IPS-20b (cell line): Measurements from ENCODE around the gene EML2.

Source experiments
- H3K27ac ChIP-seq: one replicate; pipeline ENCODE4 v1.5.1; 2013; ENCODE audit warnings: low read length
- H3K27me3 ChIP-seq: 2 replicates; pipeline ENCODE4 v1.6.1; 2013; ENCODE audit warnings: mild to moderate bottlenecking, low read length, inconsistent platforms; ENCODE audit not compliant: insufficient read depth
- H3K36me3 ChIP-seq: 2 replicates; pipeline ENCODE4 v1.6.1; 2013; ENCODE audit warnings: low read depth, mild to moderate bottlenecking, inconsistent platforms, low read length, moderate library complexity; ENCODE audit not compliant: insufficient read depth
- H3K4me1 ChIP-seq: 2 replicates; pipeline ENCODE4 v1.6.1; 2013; ENCODE audit warnings: mild to moderate bottlenecking, control low read depth, inconsistent platforms, low read length, moderate library complexity; ENCODE audit not compliant: insufficient read depth
- H3K4me3 ChIP-seq: 2 replicates; pipeline ENCODE4 v1.5.1; 2013; ENCODE audit warnings: mild to moderate bottlenecking, low read length, inconsistent platforms
- H3K9ac ChIP-seq: 2 replicates; pipeline ENCODE4 v1.6.1; 2013; ENCODE audit warnings: low read depth, mild to moderate bottlenecking, inconsistent platforms, low read length, moderate library complexity
- H3K9me3 ChIP-seq: 2 replicates; pipeline ENCODE4 v1.6.1; 2013; ENCODE audit warnings: mild to moderate bottlenecking, low read depth, low read length, inconsistent platforms; ENCODE audit not compliant: insufficient read depth

EML2 gene

GRCh38 chr19:45668342-45668871 lies 29.2 kb upstream of the EML2 start:
- Histone ChIP-seq H3K9me3 (no peaks in the 10 kb centered on the region), H3K36me3 (no peaks in the 10 kb centered on the region), H3K27me3 (peaks cover 45% of the 10 kb centered on the region), H3K9ac (no peak overlapping the region), H3K4me3 (peak overlapping the region; percentile 66), H3K27ac (no peak overlapping the region), H3K4me1 (peaks cover 10% of the 10 kb centered on the region; the same call in 1 of the 2 replicates)

GRCh38 chr19:45667620-45668341 lies 28.6 kb upstream of the EML2 start, which contains the start of gene GIPR:
Gene GIPR, plus strand, starts transcription at chr19:45668221. Its CDS starts 1,300 bp downstream, at chr19:45669521.
- Histone ChIP-seq H3K27ac (no peak within 1 kb of the TSS), H3K9ac (no peak within 1 kb of the TSS), H3K9me3 (no peaks in the 10 kb centered on the region)

DNA sequence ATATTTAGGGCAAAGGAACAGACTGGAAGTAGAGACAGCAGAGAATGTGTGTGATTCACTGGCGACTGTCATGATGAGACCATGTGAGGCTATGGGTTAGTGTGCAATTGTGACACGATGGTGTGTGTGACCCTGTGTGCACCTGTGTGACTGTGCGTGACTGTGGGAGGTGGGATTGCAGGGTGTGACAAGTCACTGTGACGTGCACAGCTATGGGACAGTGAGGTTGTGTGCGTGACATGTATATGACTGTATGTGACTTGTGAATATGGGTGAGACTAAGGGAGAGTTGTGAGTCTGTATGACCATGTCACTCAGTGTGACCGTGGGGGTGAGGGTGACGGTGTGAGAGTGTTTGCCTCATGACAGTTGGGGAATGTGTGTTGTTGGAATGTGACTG lies 25.4 kb upstream of the EML2 start:
- no peak overlapping the region for H3K27ac ChIP-seq
- H3K9me3 ChIP-seq = no peaks in the 10 kb centered on the region
- peaks cover 24% of the 10 kb centered on the region for H3K27me3 ChIP-seq

More at GRCh38 chr19:45667620-45668341, 28.6 kb upstream of the EML2 start, which contains the start of gene GIPR:
- H3K36me3 ChIP-seq = no peaks in the 10 kb centered on the region
- peaks cover 45% of the 10 kb centered on the region for H3K27me3 ChIP-seq
- H3K4me3 ChIP-seq = peak within 1 kb of the TSS; percentile 66
- peaks cover 10% of the 10 kb centered on the region; the same call in 1 of the 2 replicates for H3K4me1 ChIP-seq

GRCh38 chr19:45663800-45664199 lies 24.6 kb upstream of the EML2 start:
- no peak overlapping the region for H3K27ac ChIP-seq
- H3K4me1 ChIP-seq = peaks cover 10% of the 10 kb centered on the region; the same call in 1 of the 2 replicates
- H3K9me3 ChIP-seq = no peaks in the 10 kb centered on the region
- H3K9ac ChIP-seq = no peak overlapping the region
- no peak overlapping the region for H3K4me3 ChIP-seq
- peaks cover 16% of the 10 kb centered on the region for H3K27me3 ChIP-seq
- H3K36me3 ChIP-seq = no peaks in the 10 kb centered on the region

More for the DNA sequence above, 25.4 kb upstream of the EML2 start:
- H3K36me3 ChIP-seq = no peaks in the 10 kb centered on the region
- no peak overlapping the region for H3K9ac ChIP-seq
- H3K4me3 ChIP-seq = no peak overlapping the region
- peaks cover 10% of the 10 kb centered on the region; the same call in 1 of the 2 replicates for H3K4me1 ChIP-seq

DNA sequence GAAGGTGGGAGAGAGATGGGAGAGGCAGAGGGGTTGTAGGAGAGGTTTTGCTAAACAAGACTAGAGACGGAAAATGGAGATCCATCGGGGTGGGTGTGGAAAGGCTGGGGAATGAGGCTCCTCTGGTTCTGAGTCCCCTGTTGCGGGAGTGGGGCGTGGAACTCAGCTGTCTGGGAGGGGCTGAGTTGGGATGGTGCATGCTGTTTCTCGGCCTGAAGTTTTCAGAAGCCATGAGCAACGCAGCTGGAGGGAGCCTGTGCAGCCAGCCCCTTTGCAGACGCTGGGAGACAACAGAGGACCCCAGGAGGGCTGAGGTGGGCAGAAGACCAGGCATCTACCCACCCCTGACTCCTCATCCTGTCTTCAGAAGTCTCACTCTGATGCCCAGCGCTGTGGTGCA lies 21.4 kb upstream of the EML2 start:
- Histone ChIP-seq H3K9me3 (no peaks in the 10 kb centered on the region), H3K4me1 (no peaks in the 10 kb centered on the region), H3K9ac (no peak overlapping the region), H3K27me3 (no peaks in the 10 kb centered on the region; the same call in 1 of the 2 replicates), H3K27ac (no peak overlapping the region), H3K36me3 (no peaks in the 10 kb centered on the region), H3K4me3 (no peak overlapping the region)

DNA sequence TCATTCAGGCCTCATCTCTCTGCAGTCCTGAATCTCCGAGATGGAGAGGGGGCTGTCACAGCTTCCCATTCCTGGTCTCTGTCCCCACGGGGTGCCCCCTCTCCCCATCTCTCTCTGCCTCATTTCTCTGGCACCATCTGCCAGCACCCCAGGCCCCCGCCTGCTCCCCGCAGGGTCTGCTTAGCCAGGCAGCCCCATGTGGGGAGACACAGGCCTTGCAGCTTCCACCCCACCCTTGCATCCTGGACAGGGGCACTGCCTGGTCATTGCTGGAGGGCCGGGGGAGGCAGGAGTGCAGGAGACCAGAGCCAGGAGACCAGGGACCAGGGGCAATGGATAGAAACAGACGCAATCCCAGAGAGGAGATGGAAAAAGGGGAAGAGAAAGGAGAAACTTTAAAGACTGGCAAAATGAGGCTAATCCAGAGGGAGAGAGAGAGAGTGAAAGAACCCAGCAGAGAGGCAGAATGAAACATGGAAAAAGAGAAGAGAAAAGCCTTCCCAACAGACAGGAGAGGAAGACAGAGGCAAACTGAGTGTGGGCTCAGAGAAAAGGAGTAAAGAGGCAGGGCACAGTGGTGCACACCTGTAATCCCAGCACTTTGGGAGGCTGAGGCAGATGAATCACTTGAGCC lies 20.0 kb upstream of the EML2 start:
- Histone ChIP-seq H3K9me3 (no peaks in the 10 kb centered on the region), H3K27ac (no peak overlapping the region), H3K9ac (no peak overlapping the region), H3K4me3 (no peak overlapping the region), H3K36me3 (no peaks in the 10 kb centered on the region), H3K4me1 (no peaks in the 10 kb centered on the region), H3K27me3 (no peaks in the 10 kb centered on the region; the same call in 1 of the 2 replicates)

- Histone ChIP-seq H3K36me3 (no peaks in the 10 kb centered on the region), H3K9ac (no peak overlapping the region), H3K4me1 (no peaks in the 10 kb centered on the region), H3K4me3 (no peak overlapping the region), H3K27me3 (no peaks in the 10 kb centered on the region; the same call in 1 of the 2 replicates), H3K9me3 (no peaks in the 10 kb centered on the region), H3K27ac (no peak overlapping the region)
Measured at GRCh38 chr19:45657520-45658167, 18.4 kb upstream of the EML2 start.

DNA sequence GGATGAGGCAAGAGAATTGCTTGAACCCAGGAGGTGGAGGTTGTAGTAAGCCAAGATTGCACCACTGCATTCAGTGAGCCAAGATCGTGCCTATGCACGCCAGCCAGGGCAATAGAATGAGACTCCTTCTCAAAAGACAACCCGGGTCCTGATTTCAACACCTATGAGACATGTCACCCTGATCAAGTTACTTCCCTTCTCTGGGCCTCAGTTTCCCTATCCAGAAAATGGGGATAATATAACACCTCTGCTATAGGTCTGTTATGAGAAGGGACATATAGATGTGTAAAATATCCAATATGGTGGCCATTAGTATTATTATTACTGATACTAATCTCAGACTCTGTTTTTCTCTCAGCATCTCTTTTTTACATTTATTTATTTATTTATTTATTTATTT lies 15.9 kb upstream of the EML2 start:
- H3K9ac ChIP-seq = no peak overlapping the region
- H3K27me3 ChIP-seq = no peaks in the 10 kb centered on the region; the same call in 1 of the 2 replicates
- no peaks in the 10 kb centered on the region for H3K9me3 ChIP-seq
- H3K4me3 ChIP-seq = no peak overlapping the region
- no peaks in the 10 kb centered on the region for H3K4me1 ChIP-seq
- H3K36me3 ChIP-seq = no peaks in the 10 kb centered on the region
- H3K27ac ChIP-seq = no peak overlapping the region

- Histone ChIP-seq H3K9ac (no peak overlapping the region), H3K4me1 (no peaks in the 10 kb centered on the region), H3K9me3 (no peaks in the 10 kb centered on the region), H3K4me3 (no peak overlapping the region), H3K36me3 (no peaks in the 10 kb centered on the region), H3K27me3 (no peaks in the 10 kb centered on the region), H3K27ac (no peak overlapping the region)
Measured at GRCh38 chr19:45653634-45654033, 14.4 kb upstream of the EML2 start.

DNA sequence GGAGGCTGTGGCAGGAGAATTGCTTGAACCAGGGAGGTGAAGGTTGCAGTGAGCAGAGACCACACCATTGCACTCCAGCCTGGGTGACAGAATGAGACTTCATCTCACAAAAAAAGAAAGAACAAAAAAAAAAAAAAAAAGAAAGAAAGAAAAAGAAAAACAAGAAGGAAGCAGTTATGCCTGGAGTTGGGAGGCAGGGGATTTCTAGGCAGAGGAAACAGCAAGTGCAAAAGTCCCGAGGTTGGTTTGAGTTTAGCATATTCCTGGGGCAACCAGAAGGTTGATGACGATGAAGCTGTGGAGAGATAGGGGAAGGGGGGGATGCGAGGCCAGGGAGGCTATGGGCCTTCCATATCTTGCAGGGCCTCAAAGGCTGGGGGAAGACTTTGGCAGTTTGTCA lies 11.5 kb upstream of the EML2 start:
- H3K9me3 ChIP-seq = no peaks in the 10 kb centered on the region
- H3K4me3 ChIP-seq = no peak overlapping the region
- H3K27me3 ChIP-seq = no peaks in the 10 kb centered on the region
- no peak overlapping the region for H3K9ac ChIP-seq
- H3K36me3 ChIP-seq = no peaks in the 10 kb centered on the region
- H3K4me1 ChIP-seq = no peaks in the 10 kb centered on the region
- H3K27ac ChIP-seq = no peak overlapping the region

DNA sequence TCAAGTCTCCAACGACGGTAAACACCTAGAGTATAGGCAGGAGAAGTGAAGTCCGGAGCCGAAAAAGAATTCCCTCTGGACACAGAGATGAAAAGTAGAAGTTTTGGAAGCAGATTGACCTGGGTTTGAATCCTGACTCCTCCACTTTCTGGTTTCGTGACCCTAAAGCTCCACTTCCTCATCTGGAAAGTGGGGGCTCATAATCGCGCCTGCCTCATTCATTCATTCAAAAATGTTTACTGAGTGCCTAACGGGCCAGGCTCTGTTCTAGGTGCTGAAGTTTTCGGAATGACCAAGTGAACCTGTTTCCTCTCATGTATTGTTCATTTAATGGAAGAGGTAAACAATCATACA lies 7.1 kb upstream of the EML2 start:
- no peak overlapping the region for H3K27ac ChIP-seq
- peaks cover 18% of the 10 kb centered on the region; the same call in 1 of the 2 replicates for H3K27me3 ChIP-seq
- no peak overlapping the region for H3K9ac ChIP-seq
- H3K4me1 ChIP-seq = peaks cover 6% of the 10 kb centered on the region; the same call in 1 of the 2 replicates
- H3K36me3 ChIP-seq = no peaks in the 10 kb centered on the region
- no peaks in the 10 kb centered on the region for H3K9me3 ChIP-seq
- peak overlapping the region; percentile 63; the same call in 1 of the 2 replicates for H3K4me3 ChIP-seq
